HT-29 (cell line): ENCODE measurements around the gene GCK. TPM values are rescaled to one million over a fixed set of nuclear protein-coding genes. Genes with fewer than 3 reads are reported as not detected.

ENCODE experiments used
- DNase-seq: peaks from one replicate; pipeline ENCODE4 v3.0.0-alpha.2; 2015; ENCODE audit warnings: low spot score
- total RNA-seq: library from RNA; depleted of rRNA; stranded (reverse); fragments of >200 nt; shearing (Covaris generic); gene quantifications from 2 replicates; pipeline ENCODE4 v1.2.3, GENCODE V29; 2014

The GCK gene
- total RNA-seq, 1 experiment from 2014 or later: not detected

DNA sequence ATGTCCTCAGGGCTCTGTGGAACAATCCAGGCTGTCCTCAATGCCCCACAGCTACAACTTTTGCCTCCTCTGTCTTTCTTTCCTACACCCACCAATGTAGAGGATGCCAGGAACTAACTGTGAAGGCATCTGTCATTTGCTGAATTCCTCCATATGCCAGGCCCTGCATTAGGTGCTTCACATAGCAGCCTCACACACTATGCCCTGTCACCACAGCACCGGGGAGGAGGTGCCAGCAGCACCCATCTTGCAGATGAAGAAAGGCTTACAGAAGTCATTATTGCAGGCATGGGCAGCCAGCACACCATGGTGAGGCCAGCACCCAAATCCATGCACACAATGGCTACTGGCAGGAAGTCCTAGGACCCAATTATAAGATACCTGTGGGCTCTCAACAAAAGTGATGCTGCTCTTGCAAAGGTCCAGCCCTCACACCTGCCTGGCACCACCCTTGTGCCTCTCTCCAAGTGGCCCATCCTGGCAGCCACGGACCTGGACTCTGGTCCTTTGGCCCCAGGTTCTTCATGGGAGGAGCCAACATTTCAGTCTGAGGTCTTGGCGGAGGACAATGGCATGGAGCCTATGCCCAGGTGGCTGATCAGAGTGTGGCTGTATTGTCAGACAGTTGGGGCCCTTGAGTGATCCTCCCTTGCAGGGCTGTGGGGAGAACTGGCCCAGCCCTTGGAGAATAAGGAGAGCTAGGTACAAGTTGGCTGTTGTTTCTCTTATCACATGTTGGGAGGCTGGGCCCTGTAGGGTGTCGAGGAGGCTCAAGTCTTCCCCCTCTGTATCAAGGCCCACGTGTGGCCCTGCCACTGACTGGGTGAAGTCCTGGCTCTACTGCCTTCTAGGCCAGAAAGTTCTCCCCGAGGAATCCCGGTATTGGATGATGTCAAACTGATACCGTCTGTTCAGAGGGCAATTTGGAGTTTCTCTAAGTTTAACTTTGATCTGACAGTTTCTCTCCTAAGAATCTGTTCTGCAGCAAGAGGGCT, 33.8 kb downstream of the GCK start:
- DNase-seq: no peak

DNA sequence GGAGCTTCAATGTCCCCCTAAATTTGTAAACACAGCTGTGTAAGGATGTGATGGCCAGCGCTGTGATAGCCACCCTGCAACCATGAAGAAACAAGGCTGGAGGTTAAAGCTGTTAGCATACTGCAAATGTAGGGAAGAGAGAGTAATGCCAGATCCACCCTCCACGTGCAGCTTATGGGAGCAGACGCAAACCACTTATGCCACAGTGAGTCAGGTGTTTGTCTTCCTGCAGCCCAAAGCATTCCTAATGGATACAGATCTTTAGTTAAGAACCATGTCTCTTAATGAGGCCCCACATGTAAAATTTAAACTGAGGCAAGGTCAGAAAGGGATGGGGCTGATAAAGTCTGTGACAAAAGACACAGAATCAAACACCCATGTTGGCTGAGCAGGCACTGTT, 34.5 kb downstream of the GCK start:
- no peak for DNase-seq

DNA sequence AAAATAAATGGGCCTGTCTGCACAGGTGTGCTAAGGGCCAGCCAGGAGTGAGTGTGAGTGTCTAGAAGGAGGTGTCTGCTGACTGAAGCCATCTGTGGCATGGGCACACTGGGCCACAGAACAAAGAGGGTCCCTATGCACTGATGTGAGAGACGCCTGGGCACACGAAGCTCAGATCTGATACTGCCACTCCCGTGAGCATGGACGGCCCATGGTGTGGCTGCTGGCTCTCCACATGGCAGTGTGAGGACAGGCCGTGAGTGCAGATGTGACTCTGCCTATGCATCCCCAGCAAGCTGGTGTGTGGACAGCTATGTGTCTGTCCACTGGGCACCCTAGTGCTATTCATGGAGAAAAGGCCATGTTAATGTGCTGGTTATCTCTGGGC, 35.3 kb downstream of the GCK start:
- DNase-seq: no peak

DNA sequence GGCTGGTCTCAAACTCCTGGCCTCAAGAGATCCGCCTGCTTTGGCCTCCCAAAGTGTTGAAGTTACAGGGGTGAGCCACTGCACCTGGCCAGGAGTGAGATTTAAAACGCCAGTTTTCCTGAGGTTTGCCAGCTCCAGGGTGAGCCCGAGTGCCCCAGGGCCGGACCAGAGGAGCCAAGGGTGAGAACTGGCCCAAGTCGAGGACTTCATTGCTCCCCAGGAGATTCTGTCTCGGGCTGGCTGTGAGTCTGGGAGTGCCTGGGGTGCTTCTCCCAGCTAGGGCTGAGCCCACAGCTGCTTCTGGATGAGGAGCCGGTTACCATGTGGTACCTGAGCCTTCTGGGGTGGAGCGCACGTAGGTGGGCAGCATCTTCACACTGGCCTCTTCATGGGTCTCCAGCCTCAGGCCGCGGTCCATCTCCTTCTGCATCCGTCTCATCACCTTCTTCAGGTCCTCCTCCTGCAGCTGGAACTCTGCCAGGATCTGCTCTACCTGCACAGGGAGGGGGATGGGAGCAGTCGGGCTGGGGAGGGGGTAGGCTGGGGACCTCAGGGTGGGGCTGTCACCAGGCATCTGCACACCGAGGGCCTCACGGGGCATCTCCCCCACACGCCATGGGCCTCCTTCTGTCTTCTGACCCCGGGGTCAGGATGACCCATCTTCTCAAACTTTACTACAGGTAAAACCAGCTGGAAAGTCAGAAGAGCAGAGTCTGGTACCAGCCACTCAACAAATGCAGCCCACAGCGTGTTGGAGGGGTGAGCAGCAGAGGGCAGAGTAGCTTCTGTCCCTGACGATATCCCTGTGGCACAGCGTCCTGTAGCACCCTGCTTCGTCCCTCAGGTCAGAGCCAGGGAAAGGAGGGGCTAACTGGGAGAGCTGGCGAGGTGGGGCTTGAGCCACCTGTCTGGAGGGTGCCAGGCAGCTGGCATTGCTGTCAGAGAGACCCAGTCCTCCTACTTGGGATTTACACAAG, 36.0 kb downstream of the GCK start:
- peak; percentile 5 for DNase-seq

DNA sequence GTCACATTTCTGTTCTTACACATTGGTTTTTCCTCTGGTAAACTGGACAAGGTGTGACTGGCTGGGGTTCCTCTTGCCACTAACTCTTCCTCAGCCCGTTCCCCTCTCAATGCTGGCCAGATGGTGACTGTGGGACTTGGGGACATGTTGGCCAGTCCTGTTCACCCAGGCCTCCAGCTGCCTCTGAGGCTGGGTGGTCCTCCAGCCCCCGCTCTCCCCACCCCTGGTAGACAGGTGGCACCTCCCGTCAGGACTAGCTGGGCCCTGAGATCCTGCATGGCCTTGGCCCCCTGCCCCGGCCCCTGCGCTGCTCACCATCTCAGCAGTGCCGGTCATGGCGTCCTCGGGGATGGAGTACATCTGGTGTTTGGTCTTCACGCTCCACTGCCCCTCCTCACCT, 37.3 kb downstream of the GCK start:
- DNase-seq: no peak

GRCh38 chr7:44150966-44151941, 38.0 kb downstream of the GCK start:
- DNase-seq: no peak

DNA sequence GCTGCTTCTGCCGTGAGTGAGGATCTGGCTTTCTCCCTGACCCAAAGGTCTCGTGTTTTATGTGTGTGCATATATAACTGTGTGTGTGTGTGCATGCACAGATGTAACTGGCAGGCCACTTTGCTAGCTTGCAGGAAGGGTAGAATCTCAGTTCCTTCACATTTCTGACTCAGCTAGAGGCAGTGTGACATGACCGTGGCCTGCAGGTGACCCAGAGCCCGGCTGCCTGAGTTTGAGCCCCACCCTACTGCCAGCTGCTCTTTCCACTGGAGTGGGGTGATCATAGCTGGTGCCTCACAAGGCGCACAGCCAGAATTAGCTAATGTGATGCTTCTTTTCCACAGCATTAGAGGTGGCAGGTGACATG, 38.8 kb downstream of the GCK start:
- no peak for DNase-seq

- DNase-seq: no peak
Observed at GRCh38 chr7:44149571-44150465, 39.4 kb downstream of the GCK start.

DNA sequence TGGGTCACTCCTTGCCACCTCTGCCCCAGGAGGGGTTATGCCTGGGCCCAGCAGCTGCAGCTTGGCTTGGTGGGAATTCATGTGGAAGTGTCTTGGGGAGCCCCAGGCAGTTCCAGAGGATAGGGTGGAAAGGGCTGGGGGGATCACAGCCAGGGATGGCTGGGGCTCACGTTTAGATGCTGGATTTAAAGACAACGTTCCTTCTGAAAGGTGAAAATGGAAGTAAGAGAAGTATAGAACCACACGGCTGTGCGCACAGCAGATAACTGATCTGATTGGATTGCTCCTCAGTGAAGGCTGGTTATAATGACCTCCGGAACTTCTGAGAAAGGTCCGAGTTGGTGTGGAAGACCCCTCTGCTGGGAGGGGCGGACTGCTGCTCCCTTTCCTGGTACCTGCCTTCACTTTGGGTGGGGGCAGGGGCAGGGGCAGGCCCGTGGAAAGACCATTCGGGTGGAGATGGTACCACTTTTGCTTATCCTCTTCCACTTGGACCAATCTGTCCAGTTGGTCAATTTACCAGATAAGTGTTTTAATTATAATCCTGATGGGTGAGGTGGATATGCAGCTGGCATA, 40.2 kb downstream of the GCK start:
- DNase-seq: no peak

GRCh38 chr7:44148166-44148565, 41.1 kb downstream of the GCK start:
- no peak for DNase-seq

GRCh38 chr7:44147026-44147991, 41.9 kb downstream of the GCK start:
- no peak for DNase-seq

- peak; percentile 24 for DNase-seq
Observed at GRCh38 chr7:44145969-44146911, 43.0 kb downstream of the GCK start.

GRCh38 chr7:44145479-44145968, 43.7 kb downstream of the GCK start:
- DNase-seq: no peak

DNA sequence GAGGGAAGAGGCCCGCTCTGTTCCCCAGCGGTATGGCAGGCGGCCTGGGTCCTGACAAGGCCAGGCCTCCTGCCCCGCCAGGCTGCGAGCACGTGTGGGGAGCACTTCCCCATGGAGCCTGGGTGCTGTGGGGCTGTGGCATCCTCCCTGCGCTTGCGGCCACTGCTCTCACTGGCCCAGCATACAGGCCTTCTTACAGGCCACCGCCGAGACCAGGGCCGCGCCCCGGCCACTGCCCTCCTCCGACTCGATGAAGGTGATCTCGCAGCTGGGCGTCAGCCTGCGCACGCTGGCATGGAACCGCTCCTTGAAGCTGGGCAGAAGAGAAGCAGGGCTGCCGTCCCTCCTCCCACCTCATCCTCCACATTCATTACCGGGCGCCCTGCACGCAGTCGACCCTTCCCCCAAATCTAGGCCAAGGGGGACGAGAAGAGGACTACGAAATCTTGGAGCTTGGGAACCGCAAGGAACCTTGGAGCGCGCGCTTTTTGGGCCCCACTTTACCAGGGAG, 44.2 kb downstream of the GCK start:
- no peak for DNase-seq

DNA sequence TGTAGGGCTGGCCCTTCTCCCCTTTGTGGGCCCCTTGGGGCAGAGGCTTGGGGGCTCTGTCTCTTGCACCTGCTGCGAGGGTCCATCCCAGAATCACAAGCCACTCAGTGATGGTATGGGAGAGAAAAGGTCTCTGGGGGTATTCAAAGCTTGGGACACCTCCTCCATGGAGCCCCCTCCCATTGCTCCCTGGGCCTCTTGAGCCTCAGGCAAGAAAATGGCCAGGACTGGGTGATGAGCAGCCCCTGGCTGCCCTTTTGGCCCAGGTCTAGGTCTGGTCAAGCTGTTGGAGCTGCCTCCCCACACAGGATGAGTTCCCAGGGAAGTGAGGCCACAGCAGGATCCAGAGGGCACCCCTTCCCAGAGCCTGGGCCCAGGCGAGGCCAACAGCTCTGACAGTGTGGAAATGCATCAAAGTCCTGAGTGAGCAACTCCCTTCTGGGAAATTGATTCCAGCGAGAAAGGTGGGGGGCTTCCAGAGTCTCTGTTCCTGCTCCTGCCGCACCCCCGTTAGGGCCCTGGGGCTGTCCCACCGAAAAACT, 44.7 kb downstream of the GCK start:
- no peak for DNase-seq

DNA sequence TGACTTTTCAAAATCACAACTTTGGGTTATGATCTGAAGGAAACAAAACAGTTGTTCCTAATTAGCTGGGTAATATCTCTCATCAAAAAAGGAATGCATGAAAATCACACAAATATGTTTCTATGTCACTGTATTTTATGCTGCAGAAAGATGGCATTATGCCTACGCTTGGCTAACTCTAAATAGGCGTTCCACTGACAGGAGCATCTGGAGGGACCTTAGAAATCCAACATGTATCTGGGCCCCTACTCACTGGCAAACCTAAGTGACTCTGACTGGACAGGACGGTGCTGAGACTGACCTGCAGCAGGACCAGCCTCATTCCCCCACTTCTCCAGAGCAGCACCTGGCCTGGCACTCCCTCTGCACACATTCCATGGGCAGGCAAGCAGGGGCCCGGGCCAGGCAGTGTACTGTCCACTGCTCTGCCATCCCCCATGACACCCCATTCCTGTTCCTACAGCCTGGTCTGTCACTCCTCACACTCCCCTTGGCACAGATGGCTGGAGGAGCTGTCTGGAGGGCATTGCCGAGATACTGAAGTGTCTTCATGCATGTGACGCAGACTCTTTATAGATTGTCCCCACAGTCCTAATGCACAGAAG, 45.5 kb downstream of the GCK start:
- DNase-seq: no peak
